Ovary (tissue), 3 donors: ENCODE data around the gene POC1A.

Experiments
- CTCF ChIP-seq, 3 donors: fragments of 450-650 bp in 2 of 3; fragments of 200-600 bp in 1 of 3; IDR thresholded peaks; one replicate each; pipeline versions ENCODE4 v1.5.1 to v1.8.0; 2016 to 2022; ENCODE audit warnings: antibody characterized with exemption in 3 of 3, mild to moderate bottlenecking in 1 of 3
- EP300 ChIP-seq: sonication (generic); formaldehyde crosslinking; IDR thresholded peaks from one replicate; pipeline ENCODE4 v1.6.1; 2017; ENCODE audit warnings: antibody characterized with exemption
- POLR2A ChIP-seq: fragments of 450-650 bp; IDR thresholded peaks from one replicate; pipeline ENCODE4 v1.6.1; 2017; ENCODE audit warnings: antibody characterized with exemption, mild to moderate bottlenecking, moderate library complexity
- donor health status: DM: no; HTN: no; CAD: no.

- TF ChIP-seq EP300 (no peak), POLR2A (no peak), CTCF (IDR thresholded peaks at IDR 0.05) (no peak)
Measured at GRCh38 chr3:52194485-52195290, 40.5 kb upstream of the POC1A start.
